GM12878 (cell line): Measurements from ENCODE around the gene PLA2G2C. TPM values are rescaled to one million over a fixed set of nuclear protein-coding genes. Genes with fewer than 3 reads are reported as not detected.

ENCODE experiments used
- ATAC-seq: fragments of 200-7000 bp; cut with Tn5 transposase; 3 replicates; pipeline ENCODE4 v1.9.1; 2020; ENCODE audit warnings: mild to moderate bottlenecking, moderate library complexity
- BruUV-seq: library from RNA; stranded (reverse); fragments of 400-500 nt; replicated peaks from 2 replicates; lab custom pipeline; 2021; lab: Mats Ljungman, UMichigan
- CTCF ChIA-PET: fragments of 300-600 bp; sonication (Branson Sonifier 250); formaldehyde crosslinking; extraction: SDS; loops from one replicate; lab custom pipeline; 2021; ENCODE audit warnings: inconsistent platforms; lab: Yijun Ruan, JAX
- POLR2A ChIA-PET: fragments of 350-600 bp; formaldehyde crosslinking; extraction: SDS; loops from one replicate; lab custom pipeline; 2021; ENCODE audit warnings: inconsistent platforms; lab: Charles Lee
- RAD21 ChIA-PET: fragments of 300-600 bp; sonication (Branson Sonifier 250); formaldehyde crosslinking; loops from one replicate; lab custom pipeline; 2023; ENCODE audit warnings: antibody characterized with exemption; ENCODE audit not compliant: unreplicated experiment; lab: Charles Lee
- SMC1A ChIA-PET: fragments of 300-600 bp; sonication (Branson Sonifier 250); formaldehyde crosslinking; loops from one replicate; lab custom pipeline; 2023; ENCODE audit not compliant: unreplicated experiment, uncharacterized antibody; lab: Charles Lee
- DNase-seq: peaks from one replicate; pipeline ENCODE4 v3.0.0-alpha.2; 2011; ENCODE audit warnings: low read depth, low spot score
- FAIRE-seq: peaks from 3 replicates; lab custom pipeline; 2011; peaks lifted over from hg19 to GRCh38; lab: Jason Lieb, UNC
- H2AFZ ChIP-seq: 2 replicates; pipeline ENCODE4 v1.6.0; 2011; ENCODE audit warnings: low read depth, low read length, control low read depth; ENCODE audit not compliant: control insufficient read depth
- H3K27ac ChIP-seq: 2 replicates; pipeline ENCODE4 v1.5.1; 2011; ENCODE audit warnings: control low read depth; ENCODE audit not compliant: control insufficient read depth, insufficient read depth
- H3K27me3 ChIP-seq, 2 experiments: replicated peaks in 1 of 2; 2 replicates each; pipeline versions ENCODE4 v1.6.0 to v1.6.1; 2011; ENCODE audit warnings: low read length in 1 of 2; ENCODE audit not compliant: control insufficient read depth in 2 of 2, insufficient read depth in 2 of 2
- H3K36me3 ChIP-seq, 2 experiments: 2 replicates each; pipeline ENCODE4 v1.5.1; 2011; ENCODE audit warnings: low read length in 1 of 2; ENCODE audit not compliant: control insufficient read depth in 2 of 2, insufficient read depth in 2 of 2
- H3K4me1 ChIP-seq: 2 replicates; pipeline ENCODE4 v1.6.1; 2011; ENCODE audit warnings: mild to moderate bottlenecking, low read length, moderate library complexity, mixed read lengths; ENCODE audit not compliant: control insufficient read depth, insufficient read depth
- H3K4me2 ChIP-seq: 2 replicates; pipeline ENCODE4 v1.6.0; 2011; ENCODE audit warnings: control low read depth; ENCODE audit not compliant: control insufficient read depth, insufficient read depth
- H3K4me3 ChIP-seq: fragments of 200-600 bp; sonication (generic); 2 replicates; pipeline ENCODE4 v1.5.1; 2016
- H3K79me2 ChIP-seq: 2 replicates; pipeline ENCODE4 v1.6.0; 2011; ENCODE audit warnings: low read length; ENCODE audit not compliant: control insufficient read depth, insufficient read depth
- H3K9ac ChIP-seq: 2 replicates; pipeline ENCODE4 v1.8.0; 2011; ENCODE audit warnings: low read length, control low read depth, mixed read lengths; ENCODE audit not compliant: control insufficient read depth, insufficient read depth
- H3K9me3 ChIP-seq: replicated peaks from 3 replicates; pipeline ENCODE4 v1.5.1; 2011; ENCODE audit warnings: mild to moderate bottlenecking, low read length; ENCODE audit not compliant: control insufficient read depth, insufficient read depth
- H4K20me1 ChIP-seq: 2 replicates; pipeline ENCODE4 v1.6.0; 2011; ENCODE audit not compliant: control insufficient read depth, insufficient read depth
- CBX3 ChIP-seq: fragments of 200-600 bp; sonication (generic); IDR thresholded peaks from 2 replicates; pipeline ENCODE4 v1.6.1; 2016; ENCODE audit warnings: low read depth, borderline replicate concordance
- CHD1 ChIP-seq: IDR thresholded peaks from 2 replicates; pipeline ENCODE4 v1.6.1; 2012; ENCODE audit warnings: low read depth, low read length, improper control_type of control experiment
- CREM ChIP-seq: IDR thresholded peaks from 2 replicates; pipeline ENCODE4 v1.6.1; 2014; ENCODE audit warnings: antibody characterized with exemption, low read depth
- HDAC2 ChIP-seq: fragments of 200-600 bp; sonication (generic); IDR thresholded peaks from 2 replicates; pipeline ENCODE4 v1.6.1; 2017
- JUND ChIP-seq: IDR thresholded peaks from 2 replicates; pipeline ENCODE4 v1.6.1; 2012; ENCODE audit warnings: low read depth, mild to moderate bottlenecking, low read length, improper control_type of control experiment, moderate library complexity
- MYB ChIP-seq: fragments of 150-350 bp; IDR thresholded peaks from 2 replicates; pipeline ENCODE4 v1.6.1; 2014; ENCODE audit warnings: mild to moderate bottlenecking, low read depth, low read length, borderline replicate concordance
- POLR2AphosphoS5 ChIP-seq: IDR thresholded peaks from 2 replicates; pipeline ENCODE4 v1.6.1; 2011; ENCODE audit warnings: mild to moderate bottlenecking, low read length, inconsistent platforms
- RAD21 ChIP-seq: IDR thresholded peaks from 2 replicates; pipeline ENCODE4 v1.6.1; 2011; ENCODE audit warnings: mild to moderate bottlenecking, low read depth, low read length, moderate library complexity; ENCODE audit not compliant: insufficient read depth
- SIX5 ChIP-seq: IDR thresholded peaks from 2 replicates; pipeline ENCODE4 v1.6.1; 2011; ENCODE audit warnings: mild to moderate bottlenecking, low read depth, low read length, moderate library complexity; ENCODE audit not compliant: severe bottlenecking
- SMC3 ChIP-seq: IDR thresholded peaks from 2 replicates; pipeline ENCODE4 v1.6.1; 2011; ENCODE audit warnings: low read length, improper control_type of control experiment, borderline replicate concordance
- WGBS: methylation state at CpG from one replicate; pipeline ENCODE4 v1.1.6; 2016; ENCODE audit warnings: low lambda C conversion rate; ENCODE audit not compliant: insufficient replicate concordance, insufficient coverage; ENCODE audit errors: missing lambda C conversion rate; 5-methylcytosine and 5-hydroxymethylcytosine counted together
- in situ Hi-C: fragments of 300-500 bp; cut with MboI; formaldehyde crosslinking; loops from 9 replicates; pipeline ENCODE4 v1.14.3; 2018; ENCODE audit warnings: mixed read lengths
- intact Hi-C: fragments of 100-400 bp; cut with micrococcal nuclease; formaldehyde crosslinking; loops from one replicate; pipeline ENCODE4 v1.14.2; 2022; ENCODE audit not compliant: unreplicated experiment
- polyA plus RNA-seq, 11 experiments: library from polyadenylated mRNA; depleted of rRNA in 4 of 11; unstranded in 6 of 11; stranded (reverse) in 5 of 11; fragments of >200 nt; fragmentation: Nextera tagmentation in 4 of 11; fragmentation: Illumina TruSeq in 1 of 11; extraction: Ambion mirVana in 4 of 11; extraction: Trizol in 1 of 11; gene quantifications; 1 replicate in 1 of 11; 2 replicates in 10 of 11; pipeline versions ENCODE4 v1.2.1 to v1.2.3, GENCODE V29; 2011 to 2016; ENCODE audit warnings: inconsistent platforms in 2 of 11, missing spikeins in 2 of 11, low read depth in 1 of 11
- total RNA-seq, 4 experiments: library from RNA; depleted of rRNA in 3 of 4; stranded (reverse); fragments of >200 nt in 3 of 4; fragmentation: Illumina TruSeq in 1 of 4; extraction: Trizol in 1 of 4; gene quantifications; 2 replicates each; pipeline versions ENCODE4 v1.2.1 to v1.2.3, GENCODE V29; 2013 to 2021
- TF ChIP-seq, protein P1 (sequence below): fragments of 450-650 bp; IDR thresholded peaks from 2 replicates; pipeline ENCODE4 v1.6.1; 2017; ENCODE audit warnings: mild to moderate bottlenecking, moderate library complexity
- TF ChIP-seq, protein P2 (sequence below), 3 experiments: IDR thresholded peaks in 2 of 3; conservative IDR thresholded peaks in 1 of 3; 2 replicates each; pipeline ENCODE4 v1.5.1; 2011; ENCODE audit warnings: low read depth in 3 of 3, low read length in 3 of 3, mild to moderate bottlenecking in 3 of 3, control low read depth in 2 of 3, moderate library complexity in 2 of 3, inconsistent platforms in 1 of 3, mixed read lengths in 1 of 3; ENCODE audit not compliant: control insufficient read depth in 2 of 3, insufficient read depth in 1 of 3; ENCODE audit errors: extremely low read depth in 1 of 3
- TF ChIP-seq, protein P3 (sequence below): fragments of 150-350 bp; IDR thresholded peaks from 2 replicates; pipeline ENCODE4 v1.6.1; 2014; ENCODE audit warnings: mild to moderate bottlenecking, low read depth, low read length
- TF ChIP-seq, protein P4 (sequence below): fragments of 450-650 bp; IDR thresholded peaks from 2 replicates; pipeline ENCODE4 v1.6.1; 2016; ENCODE audit warnings: mild to moderate bottlenecking

Gene PLA2G2C
- total and polyA plus RNA-seq, 10 of the 15 experiments (the other 5 are each of a cell fraction or from before 2014, with no cell fraction given), result 0.05 TPM; not detected in 9

DNA sequence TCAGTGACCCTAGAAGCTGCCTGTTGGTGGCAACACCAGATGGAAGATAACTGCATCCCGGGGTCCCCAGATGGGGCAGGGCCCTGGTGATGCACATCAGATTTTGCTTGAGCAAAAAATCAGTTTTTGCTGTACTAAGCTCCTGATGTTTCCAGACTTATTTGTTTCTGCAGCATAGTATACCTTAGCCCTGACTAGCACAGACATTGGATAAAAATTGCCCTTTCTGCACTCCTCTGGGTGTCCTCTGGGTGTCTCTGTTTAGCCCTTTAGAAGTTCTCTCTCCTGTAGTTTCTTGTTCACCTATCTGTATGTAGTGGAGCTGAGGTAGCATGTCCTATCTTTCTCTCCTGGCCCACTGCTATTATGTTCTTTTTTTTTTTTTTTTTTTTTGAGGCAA lies 30.3 kb upstream of the PLA2G2C start:
- intact Hi-C loops (loop anchor here (1.0 to 10.0 kb wide), 3 partner anchors 138 to 418 kb away; partner anchors contain the start of gene PINK1), in situ Hi-C loops (no loop called here)
- peak; percentile 79 for FAIRE-seq
- Histone ChIP-seq H3K27me3 (peaks cover 1 to 3% of the 10 kb centered on the region in 2 experiments; a peak in 3 of 4 replicates), H3K36me3 (no peaks in the 10 kb centered on the region), H3K4me1 (no peaks in the 10 kb centered on the region; the same call in 1 of the 2 replicates), H2AFZ (no peak overlapping the region), H3K79me2 (no peaks in the 10 kb centered on the region), H3K4me2 (no peak overlapping the region), H4K20me1 (no peaks in the 10 kb centered on the region), H3K4me3 (no peak overlapping the region), H3K27ac (no peak overlapping the region), H3K9ac (no peak overlapping the region), H3K9me3 (peaks cover 2% of the 10 kb centered on the region; the same call in 1 of the 3 replicates)
- BruUV-seq, result no TSS peak
- no peak for DNase-seq
- POLR2A ChIA-PET, result no interaction called here
- SMC1A ChIA-PET, result interaction anchor here (0.7 to 1.7 kb wide), 4 partner anchors 10 to 278 kb away, joined by 3 to 5 read pairs (median 4); no protein-coding TSS in a partner anchor
- RAD21 ChIA-PET, result interaction anchor here (0.6 to 1.0 kb wide), 2 partner anchors 278 to 305 kb away, joined by 4 read pairs; no protein-coding TSS in a partner anchor
- ATAC-seq, result peak; percentile 94
- WGBS, result 0% methylated on average over 1 of the region's 1 CpG
- CTCF ChIA-PET, result interaction anchor here (1.1 to 6.2 kb wide), 4 partner anchors 11 to 276 kb away, joined by 3 to 47 read pairs (median 4); no protein-coding TSS in a partner anchor
- TF ChIP-seq, protein P1, sequence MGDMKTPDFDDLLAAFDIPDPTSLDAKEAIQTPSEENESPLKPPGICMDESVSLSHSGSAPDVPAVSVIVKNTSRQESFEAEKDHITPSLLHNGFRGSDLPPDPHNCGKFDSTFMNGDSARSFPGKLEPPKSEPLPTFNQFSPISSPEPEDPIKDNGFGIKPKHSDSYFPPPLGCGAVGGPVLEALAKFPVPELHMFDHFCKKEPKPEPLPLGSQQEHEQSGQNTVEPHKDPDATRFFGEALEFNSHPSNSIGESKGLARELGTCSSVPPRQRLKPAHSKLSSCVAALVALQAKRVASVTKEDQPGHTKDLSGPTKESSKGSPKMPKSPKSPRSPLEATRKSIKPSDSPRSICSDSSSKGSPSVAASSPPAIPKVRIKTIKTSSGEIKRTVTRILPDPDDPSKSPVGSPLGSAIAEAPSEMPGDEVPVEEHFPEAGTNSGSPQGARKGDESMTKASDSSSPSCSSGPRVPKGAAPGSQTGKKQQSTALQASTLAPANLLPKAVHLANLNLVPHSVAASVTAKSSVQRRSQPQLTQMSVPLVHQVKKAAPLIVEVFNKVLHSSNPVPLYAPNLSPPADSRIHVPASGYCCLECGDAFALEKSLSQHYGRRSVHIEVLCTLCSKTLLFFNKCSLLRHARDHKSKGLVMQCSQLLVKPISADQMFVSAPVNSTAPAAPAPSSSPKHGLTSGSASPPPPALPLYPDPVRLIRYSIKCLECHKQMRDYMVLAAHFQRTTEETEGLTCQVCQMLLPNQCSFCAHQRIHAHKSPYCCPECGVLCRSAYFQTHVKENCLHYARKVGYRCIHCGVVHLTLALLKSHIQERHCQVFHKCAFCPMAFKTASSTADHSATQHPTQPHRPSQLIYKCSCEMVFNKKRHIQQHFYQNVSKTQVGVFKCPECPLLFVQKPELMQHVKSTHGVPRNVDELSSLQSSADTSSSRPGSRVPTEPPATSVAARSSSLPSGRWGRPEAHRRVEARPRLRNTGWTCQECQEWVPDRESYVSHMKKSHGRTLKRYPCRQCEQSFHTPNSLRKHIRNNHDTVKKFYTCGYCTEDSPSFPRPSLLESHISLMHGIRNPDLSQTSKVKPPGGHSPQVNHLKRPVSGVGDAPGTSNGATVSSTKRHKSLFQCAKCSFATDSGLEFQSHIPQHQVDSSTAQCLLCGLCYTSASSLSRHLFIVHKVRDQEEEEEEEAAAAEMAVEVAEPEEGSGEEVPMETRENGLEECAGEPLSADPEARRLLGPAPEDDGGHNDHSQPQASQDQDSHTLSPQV, result no peak
- no peak for TF ChIP-seq SIX5
- TF ChIP-seq, protein P2, sequence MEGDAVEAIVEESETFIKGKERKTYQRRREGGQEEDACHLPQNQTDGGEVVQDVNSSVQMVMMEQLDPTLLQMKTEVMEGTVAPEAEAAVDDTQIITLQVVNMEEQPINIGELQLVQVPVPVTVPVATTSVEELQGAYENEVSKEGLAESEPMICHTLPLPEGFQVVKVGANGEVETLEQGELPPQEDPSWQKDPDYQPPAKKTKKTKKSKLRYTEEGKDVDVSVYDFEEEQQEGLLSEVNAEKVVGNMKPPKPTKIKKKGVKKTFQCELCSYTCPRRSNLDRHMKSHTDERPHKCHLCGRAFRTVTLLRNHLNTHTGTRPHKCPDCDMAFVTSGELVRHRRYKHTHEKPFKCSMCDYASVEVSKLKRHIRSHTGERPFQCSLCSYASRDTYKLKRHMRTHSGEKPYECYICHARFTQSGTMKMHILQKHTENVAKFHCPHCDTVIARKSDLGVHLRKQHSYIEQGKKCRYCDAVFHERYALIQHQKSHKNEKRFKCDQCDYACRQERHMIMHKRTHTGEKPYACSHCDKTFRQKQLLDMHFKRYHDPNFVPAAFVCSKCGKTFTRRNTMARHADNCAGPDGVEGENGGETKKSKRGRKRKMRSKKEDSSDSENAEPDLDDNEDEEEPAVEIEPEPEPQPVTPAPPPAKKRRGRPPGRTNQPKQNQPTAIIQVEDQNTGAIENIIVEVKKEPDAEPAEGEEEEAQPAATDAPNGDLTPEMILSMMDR (IDR thresholded peaks at IDR 0.05 in 2 of 3, conservative IDR thresholded peaks at IDR 0.05 in 1 of 3; ENCODE audit: control insufficient read depth in 2 of 3, extremely low read depth in 1 of 3, insufficient read depth in 1 of 3, low read depth in 3 of 3, low read length in 3 of 3), result peak; percentile 54 to 60 (median 58)
- TF ChIP-seq, protein P3, sequence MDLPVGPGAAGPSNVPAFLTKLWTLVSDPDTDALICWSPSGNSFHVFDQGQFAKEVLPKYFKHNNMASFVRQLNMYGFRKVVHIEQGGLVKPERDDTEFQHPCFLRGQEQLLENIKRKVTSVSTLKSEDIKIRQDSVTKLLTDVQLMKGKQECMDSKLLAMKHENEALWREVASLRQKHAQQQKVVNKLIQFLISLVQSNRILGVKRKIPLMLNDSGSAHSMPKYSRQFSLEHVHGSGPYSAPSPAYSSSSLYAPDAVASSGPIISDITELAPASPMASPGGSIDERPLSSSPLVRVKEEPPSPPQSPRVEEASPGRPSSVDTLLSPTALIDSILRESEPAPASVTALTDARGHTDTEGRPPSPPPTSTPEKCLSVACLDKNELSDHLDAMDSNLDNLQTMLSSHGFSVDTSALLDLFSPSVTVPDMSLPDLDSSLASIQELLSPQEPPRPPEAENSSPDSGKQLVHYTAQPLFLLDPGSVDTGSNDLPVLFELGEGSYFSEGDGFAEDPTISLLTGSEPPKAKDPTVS, result no peak
- no peak for TF ChIP-seq POLR2AphosphoS5
- no peak for TF ChIP-seq CREM
- no peak for TF ChIP-seq JUND
- TF ChIP-seq, protein P4, sequence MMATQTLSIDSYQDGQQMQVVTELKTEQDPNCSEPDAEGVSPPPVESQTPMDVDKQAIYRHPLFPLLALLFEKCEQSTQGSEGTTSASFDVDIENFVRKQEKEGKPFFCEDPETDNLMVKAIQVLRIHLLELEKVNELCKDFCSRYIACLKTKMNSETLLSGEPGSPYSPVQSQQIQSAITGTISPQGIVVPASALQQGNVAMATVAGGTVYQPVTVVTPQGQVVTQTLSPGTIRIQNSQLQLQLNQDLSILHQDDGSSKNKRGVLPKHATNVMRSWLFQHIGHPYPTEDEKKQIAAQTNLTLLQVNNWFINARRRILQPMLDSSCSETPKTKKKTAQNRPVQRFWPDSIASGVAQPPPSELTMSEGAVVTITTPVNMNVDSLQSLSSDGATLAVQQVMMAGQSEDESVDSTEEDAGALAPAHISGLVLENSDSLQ, result no peak
- TF ChIP-seq RAD21, result peak; percentile 62
- peak; percentile 61; the same call in 1 of the 2 replicates for TF ChIP-seq SMC3
- TF ChIP-seq CHD1, result no peak
- TF ChIP-seq HDAC2, result no peak
- TF ChIP-seq CBX3, result no peak
- TF ChIP-seq MYB, result no peak
